Progenitor cell of endocrine pancreas (in vitro differentiated cells): ENCODE results near the gene RAP1A. TPM values are rescaled to one million over a fixed set of nuclear protein-coding genes. Genes with fewer than 3 reads are reported as not detected.

Experiments
- DNase-seq: peaks from one replicate; pipeline ENCODE4 v3.0.0; 2021; ENCODE audit warnings: low spot score; ENCODE audit not compliant: unreplicated experiment
- H3K27ac Mint-ChIP-seq: 2 replicates; pipeline ENCODE4 v1.8.0; 2021; ENCODE audit warnings: mild to moderate bottlenecking, moderate library complexity, mixed read lengths
- H3K27me3 Mint-ChIP-seq: 2 replicates; pipeline ENCODE4 v1.8.0; 2021; ENCODE audit warnings: mixed read lengths
- H3K36me3 Mint-ChIP-seq: 2 replicates; pipeline ENCODE4 v1.8.0; 2022; ENCODE audit warnings: mixed read lengths; ENCODE audit not compliant: insufficient read depth
- H3K4me1 Mint-ChIP-seq: 2 replicates; pipeline ENCODE4 v1.8.0; 2021; ENCODE audit warnings: low read depth, mixed read lengths
- H3K4me3 Mint-ChIP-seq: 2 replicates; pipeline ENCODE4 v1.8.0; 2021; ENCODE audit warnings: low read depth, mild to moderate bottlenecking, moderate library complexity, mixed read lengths
- H3K9me3 Mint-ChIP-seq: 2 replicates; pipeline ENCODE4 v1.8.0; 2021; ENCODE audit warnings: low read depth, mixed read lengths
- CTCF ChIP-seq: fragments of 200-600 bp; sonication (generic); IDR thresholded peaks from one replicate; pipeline ENCODE4 v1.5.0; 2021; ENCODE audit warnings: antibody characterized with exemption, mild to moderate bottlenecking; ENCODE audit not compliant: unreplicated experiment
- total RNA-seq: library from RNA; stranded (reverse); gene quantifications from 2 replicates; pipeline ENCODE4 v1.2.1, GENCODE V29; 2021

RAP1A gene
- total RNA-seq, 1 donor from 2014 or later = 36.6 TPM

GRCh38 chr1:111723091-111723806 is 103.7 kb downstream of the RAP1A start:
- TF ChIP-seq CTCF = no peak
- Mint-ChIP-seq H3K36me3 (no peaks in the 10 kb centered on the region), H3K4me1 (no peaks in the 10 kb centered on the region), H3K27me3 (no peaks in the 10 kb centered on the region), H3K4me3 (no peak overlapping the region), H3K27ac (peak overlapping the region; percentile 19), H3K9me3 (no peaks in the 10 kb centered on the region)
- no peak for DNase-seq

- peaks cover under 1% of the 10 kb centered on the region for H3K4me1 Mint-ChIP-seq
- H3K27me3 Mint-ChIP-seq = no peaks in the 10 kb centered on the region
These were observed 104.3 kb downstream of the RAP1A start for GRCh38 chr1:111723871-111724270.

GRCh38 chr1:111725192-111725591 is 105.6 kb downstream of the RAP1A start:
- no peak overlapping the region for H3K4me3 Mint-ChIP-seq
- TF ChIP-seq CTCF = no peak
- no peak for DNase-seq
- H3K4me1 Mint-ChIP-seq = peaks cover 2% of the 10 kb centered on the region
- H3K27ac Mint-ChIP-seq = peak overlapping the region; percentile 30
- H3K27me3 Mint-ChIP-seq = peaks cover 1% of the 10 kb centered on the region
- no peaks in the 10 kb centered on the region for H3K36me3 Mint-ChIP-seq
- H3K9me3 Mint-ChIP-seq = no peaks in the 10 kb centered on the region

More at GRCh38 chr1:111723871-111724270, 104.3 kb downstream of the RAP1A start:
- Mint-ChIP-seq H3K9me3 (no peaks in the 10 kb centered on the region), H3K27ac (no peak overlapping the region), H3K4me3 (no peak overlapping the region), H3K36me3 (no peaks in the 10 kb centered on the region)
- no peak for TF ChIP-seq CTCF
- DNase-seq = no peak

- Mint-ChIP-seq H3K9me3 (no peaks in the 10 kb centered on the region), H3K4me1 (peaks cover 5% of the 10 kb centered on the region), H3K4me3 (no peak overlapping the region), H3K36me3 (no peaks in the 10 kb centered on the region), H3K27me3 (peaks cover 7% of the 10 kb centered on the region), H3K27ac (no peak overlapping the region)
- no peak for DNase-seq
- no peak for TF ChIP-seq CTCF
These were observed 107.5 kb downstream of the RAP1A start for GRCh38 chr1:111727056-111727455.

GRCh38 chr1:111729271-111729921 is 109.8 kb downstream of the RAP1A start:
- Mint-ChIP-seq H3K4me3 (no peak overlapping the region), H3K27ac (no peak overlapping the region), H3K9me3 (no peaks in the 10 kb centered on the region), H3K36me3 (no peaks in the 10 kb centered on the region), H3K4me1 (peaks cover 10% of the 10 kb centered on the region), H3K27me3 (peaks cover 11% of the 10 kb centered on the region)
- TF ChIP-seq CTCF = no peak
- DNase-seq = peak; percentile 7
